Measurements from ENCODE around the gene TTLL1. TPM values are rescaled to one million over a fixed set of nuclear protein-coding genes. Genes with fewer than 3 reads are reported as not detected.

Gene TTLL1
- total RNA-seq, 1 experiment from 2014 or later = 4.6 TPM

- BruUV-seq (replicated peaks) = no TSS peak
- ATAC-seq (no peak), DNase-seq (ENCODE audit: low read depth, low spot score) (no peak)
- intact Hi-C loops (cut with micrococcal nuclease; ENCODE audit: unreplicated experiment) = no loop called here
- Histone ChIP-seq H3K27ac (ENCODE audit: low read length) (no peak overlapping the region), H3K4me1 (ENCODE audit: control insufficient read depth, insufficient read depth, low read length) (peaks cover 33% of the 10 kb centered on the region), H3K36me3 (ENCODE audit: control insufficient read depth, insufficient read depth, low read length) (no peaks in the 10 kb centered on the region), H3K9me3 (ENCODE audit: control insufficient read depth, insufficient read depth, low read depth, low read length) (no peaks in the 10 kb centered on the region), H3K4me3 (ENCODE audit: low read depth in 2 of 2, low read length in 2 of 2) (no peak overlapping the region), H3K27me3 (ENCODE audit: control insufficient read depth, insufficient read depth, low read length) (no peaks in the 10 kb centered on the region)
- TF ChIP-seq REST (IDR thresholded peaks at IDR 0.05; ENCODE audit: insufficient read depth in 1 of 2, low read depth in 2 of 2, low read length in 1 of 2) (no peak), POLR2AphosphoS5 (IDR thresholded peaks at IDR 0.05; ENCODE audit: low read depth, low read length) (no peak), TCF7L2 (IDR thresholded peaks at IDR 0.05; ENCODE audit: low read depth, low read length) (no peak), CTCF (IDR thresholded peaks at IDR 0.05) (no peak), SIN3A (IDR thresholded peaks at IDR 0.05; ENCODE audit: borderline replicate concordance, insufficient read depth, low read depth, low read length) (no peak)
- in situ Hi-C loops (cut with HindIII; ENCODE audit: low pct_unique_long_range_greater_than_20kb, low sequenced_read_pairs) = no loop called here
- CTCF ChIA-PET = no interaction called here
- POLR2A ChIA-PET = interaction anchor here (0.6 kb wide), 1 partner anchor 159 kb away, joined by 12 read pairs; no protein-coding TSS in a partner anchor
Measured at GRCh38 chr22:43000441-43001175, 88.6 kb downstream of the TTLL1 start.

- BruUV-seq (replicated peaks) = no TSS peak
- 0 out of 2 replicates have a peak overlapping the region, but pooled peaks have one; percentile 12 for H3K27ac ChIP-seq (ENCODE audit: low read length)
- intact Hi-C loops (cut with micrococcal nuclease; ENCODE audit: unreplicated experiment) (no loop called here), in situ Hi-C loops (cut with HindIII; ENCODE audit: low pct_unique_long_range_greater_than_20kb, low sequenced_read_pairs) (no loop called here)
- ChIA-PET POLR2A (no interaction called here), CTCF (interaction anchor here (0.8 kb wide), 1 partner anchor 10 kb away, joined by 3 read pairs; no protein-coding TSS in a partner anchor)
- no peaks in the 10 kb centered on the region for H3K36me3 ChIP-seq (ENCODE audit: control insufficient read depth, insufficient read depth, low read length)
- ATAC-seq = no peak
- peaks cover 32% of the 10 kb centered on the region for H3K4me1 ChIP-seq (ENCODE audit: control insufficient read depth, insufficient read depth, low read length)
- no peaks in the 10 kb centered on the region for H3K27me3 ChIP-seq (ENCODE audit: control insufficient read depth, insufficient read depth, low read length)
- H3K4me3 ChIP-seq (ENCODE audit: low read depth in 2 of 2, low read length in 2 of 2) = no peak overlapping the region
- no peaks in the 10 kb centered on the region for H3K9me3 ChIP-seq (ENCODE audit: control insufficient read depth, insufficient read depth, low read depth, low read length)
- no peak for TF ChIP-seq CTCF (IDR thresholded peaks at IDR 0.05)
- no peak for TF ChIP-seq TCF7L2 (IDR thresholded peaks at IDR 0.05; ENCODE audit: low read depth, low read length)
- no peak for TF ChIP-seq SIN3A (IDR thresholded peaks at IDR 0.05; ENCODE audit: borderline replicate concordance, insufficient read depth, low read depth, low read length)
- no peak for TF ChIP-seq POLR2AphosphoS5 (IDR thresholded peaks at IDR 0.05; ENCODE audit: low read depth, low read length)
- TF ChIP-seq REST (IDR thresholded peaks at IDR 0.05; ENCODE audit: insufficient read depth in 1 of 2, low read depth in 2 of 2, low read length in 1 of 2) = no peak
- DNase-seq (ENCODE audit: low read depth, low spot score) = no peak
Measured at GRCh38 chr22:42997582-42998090, 91.6 kb downstream of the TTLL1 start.

Data from Panc1 (cell line).